HG03457 (cell line): ENCODE data around the gene DCLRE1B.

Source experiments
- ATAC-seq: cut with Tn5 transposase; IDR thresholded peaks from one replicate; pipeline ENCODE4 v1.9.1; 2021; ENCODE audit warnings: moderate number of reproducible peaks; ENCODE audit not compliant: unreplicated experiment

DCLRE1B gene

DNA sequence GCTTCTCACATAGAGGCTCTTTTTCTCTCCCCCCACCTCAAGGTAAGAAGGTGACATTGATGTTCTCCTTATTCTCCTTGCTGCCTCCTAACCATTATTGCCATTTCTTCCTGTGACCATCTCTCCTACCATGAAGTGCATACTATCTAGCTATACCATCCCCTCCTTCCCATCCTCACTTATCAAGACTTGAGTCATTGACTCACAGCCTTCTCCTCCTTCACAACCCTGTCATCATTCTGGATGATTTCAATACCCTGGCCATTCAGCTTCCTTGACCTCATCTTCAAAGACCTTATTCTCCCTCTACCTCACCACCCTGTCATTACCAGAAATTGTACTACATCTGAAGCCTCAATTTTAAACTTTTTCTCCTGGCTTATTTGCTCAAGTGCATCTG, 13.1 kb downstream of the DCLRE1B start:
- no peak for ATAC-seq

DNA sequence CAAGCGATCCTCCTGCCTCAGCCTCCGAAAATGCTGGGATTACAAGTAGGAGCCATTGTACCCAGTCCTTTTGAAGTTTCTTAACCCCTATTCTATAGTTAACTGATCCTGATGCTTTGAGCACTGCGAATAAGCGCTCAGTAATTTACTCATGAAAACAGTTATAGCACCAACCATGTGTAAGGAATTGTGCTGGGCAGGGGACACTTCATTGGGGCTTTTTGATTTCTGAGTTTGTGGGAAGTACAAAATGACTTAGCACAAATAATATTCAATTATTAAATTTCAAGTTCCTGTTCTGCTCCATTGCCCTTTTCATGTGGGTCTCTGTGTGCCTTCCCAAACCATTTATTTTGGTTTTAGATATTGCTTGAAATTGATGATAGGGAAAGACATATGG, 17.8 kb downstream of the DCLRE1B start:
- ATAC-seq, result no peak

DNA sequence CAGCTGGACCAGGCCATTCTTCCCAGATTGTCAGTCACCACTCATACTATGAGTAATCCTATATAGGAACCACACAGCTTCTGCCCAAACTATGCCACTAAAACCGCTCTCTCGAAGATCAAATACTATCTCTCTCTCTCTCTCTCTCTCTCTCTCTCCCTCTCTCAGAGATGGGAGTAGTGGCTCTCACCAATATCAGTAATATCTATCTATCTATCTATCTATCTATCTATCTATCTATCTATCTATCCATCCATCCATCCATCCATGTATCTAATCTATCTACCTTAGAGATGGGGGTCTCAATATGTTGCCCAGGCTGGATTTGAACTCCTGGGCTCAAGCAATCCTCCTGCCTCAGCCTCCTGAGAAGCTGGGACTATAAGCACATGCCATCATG, 19.3 kb downstream of the DCLRE1B start:
- no peak for ATAC-seq

DNA sequence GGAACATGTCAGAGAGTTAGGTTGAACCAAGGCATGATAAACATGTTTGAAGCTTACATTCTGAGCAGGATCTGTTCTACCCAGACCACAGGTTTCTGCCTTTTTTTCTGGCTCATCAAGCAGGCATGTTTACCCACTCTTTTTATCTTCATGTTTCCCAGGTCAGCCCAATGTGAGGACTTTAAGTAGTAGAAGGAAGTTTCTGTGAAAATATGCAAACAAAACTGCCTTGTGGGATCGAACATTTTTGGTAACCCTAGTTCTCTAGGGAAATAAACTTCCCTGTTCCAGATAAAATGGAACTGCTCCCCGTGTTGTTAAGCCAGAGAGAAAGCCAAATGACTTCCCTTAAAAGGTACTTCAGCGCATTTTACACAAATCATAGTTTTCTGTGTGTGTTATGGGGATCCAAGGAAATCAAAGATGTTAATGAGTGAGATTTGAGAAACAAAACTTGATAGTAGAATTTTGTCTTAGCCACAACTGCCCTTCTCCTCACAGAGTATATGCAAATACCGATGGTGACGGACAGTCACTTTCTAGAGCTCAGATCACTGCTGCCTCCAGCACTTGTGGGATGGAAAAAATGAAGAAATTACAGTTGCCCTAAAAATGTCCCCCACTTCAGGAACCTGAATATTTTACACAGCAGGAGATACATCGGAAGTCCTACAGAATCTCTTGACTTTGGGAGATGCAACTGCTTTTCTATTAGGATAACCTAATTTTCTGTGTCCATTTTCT, 23.2 kb downstream of the DCLRE1B start:
- ATAC-seq, result no peak

DNA sequence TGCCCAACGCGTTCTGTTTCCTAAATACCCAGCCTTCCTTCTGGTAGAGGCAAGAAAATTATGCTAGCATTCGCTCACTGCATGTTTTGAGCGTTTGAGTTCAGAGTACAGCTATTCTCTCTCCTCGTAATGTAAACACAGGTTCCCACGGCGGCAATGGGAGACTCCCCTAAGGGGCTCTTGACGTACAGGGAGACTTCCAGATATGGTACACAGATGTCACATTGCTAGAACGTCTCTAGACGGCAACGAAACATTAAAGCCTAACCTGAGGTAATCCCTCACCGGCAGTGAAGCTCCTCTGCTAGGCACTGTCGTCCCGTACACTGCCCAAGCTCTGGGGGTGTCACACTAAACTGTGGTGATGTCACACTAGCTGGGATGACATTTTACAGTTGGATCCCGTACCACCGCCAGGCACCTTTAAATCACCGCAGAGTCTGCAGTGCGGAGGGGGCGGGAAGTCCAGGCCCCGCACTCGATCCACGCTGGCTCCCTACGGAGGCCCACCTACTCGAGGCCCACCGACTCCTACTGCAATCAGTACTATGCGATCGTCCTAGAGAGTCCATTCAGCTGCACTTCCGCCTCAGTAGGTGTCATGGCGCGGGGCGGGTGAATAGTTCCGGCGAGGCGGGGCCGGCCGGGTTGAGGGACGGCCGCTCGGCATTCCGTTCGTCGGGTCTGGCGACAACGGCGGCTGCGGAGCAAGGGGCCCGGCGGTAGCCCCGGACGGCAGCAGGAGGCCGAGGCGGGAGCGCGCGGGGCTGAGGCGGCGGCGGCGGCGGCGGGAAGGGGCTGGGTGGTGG, 24.0 kb downstream of the DCLRE1B start, which contains the start of gene HIPK1:
Gene HIPK1 (plus strand): TSS at position 384 of the 809 bp plus-strand sequence.
- ATAC-seq, result peak; percentile 41

DNA sequence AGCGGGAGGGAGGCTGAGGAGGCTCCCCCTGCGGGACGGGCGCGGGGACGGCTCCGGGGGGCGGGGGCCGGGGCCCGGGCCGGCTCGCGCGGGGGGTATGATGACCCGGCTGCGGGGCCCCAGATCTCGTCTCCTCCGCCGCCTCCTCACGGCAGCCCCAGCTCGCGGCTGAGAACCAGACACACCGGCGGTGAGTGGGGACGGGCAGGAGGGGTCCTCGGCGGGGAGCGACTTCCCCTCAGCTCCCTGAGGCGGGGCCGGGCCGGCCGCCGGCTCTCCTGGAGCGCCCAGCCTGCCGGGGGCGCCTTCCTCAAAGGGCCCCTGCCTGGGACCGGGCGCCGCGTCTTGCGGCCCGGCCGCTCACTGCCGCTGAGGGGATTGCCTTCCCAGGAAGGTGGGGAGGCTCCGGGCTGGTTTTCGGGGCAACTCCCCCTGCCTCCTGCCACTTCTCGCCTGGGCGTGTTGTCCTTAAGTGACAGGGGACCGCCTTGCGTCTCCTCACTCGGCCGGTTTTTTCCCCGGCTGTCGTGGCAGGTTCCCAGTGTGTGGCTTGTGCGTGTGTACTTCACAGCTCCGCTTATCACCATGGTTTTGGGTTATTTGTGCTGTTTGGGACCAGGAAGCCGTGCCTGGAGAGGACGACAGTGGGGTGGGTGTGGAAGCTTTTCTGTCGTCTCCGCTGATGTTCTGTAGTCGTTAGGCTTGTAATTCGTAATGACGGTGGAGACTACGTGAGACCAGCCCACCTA, 24.8 kb downstream of the DCLRE1B start:
- peak; percentile 25 for ATAC-seq

DNA sequence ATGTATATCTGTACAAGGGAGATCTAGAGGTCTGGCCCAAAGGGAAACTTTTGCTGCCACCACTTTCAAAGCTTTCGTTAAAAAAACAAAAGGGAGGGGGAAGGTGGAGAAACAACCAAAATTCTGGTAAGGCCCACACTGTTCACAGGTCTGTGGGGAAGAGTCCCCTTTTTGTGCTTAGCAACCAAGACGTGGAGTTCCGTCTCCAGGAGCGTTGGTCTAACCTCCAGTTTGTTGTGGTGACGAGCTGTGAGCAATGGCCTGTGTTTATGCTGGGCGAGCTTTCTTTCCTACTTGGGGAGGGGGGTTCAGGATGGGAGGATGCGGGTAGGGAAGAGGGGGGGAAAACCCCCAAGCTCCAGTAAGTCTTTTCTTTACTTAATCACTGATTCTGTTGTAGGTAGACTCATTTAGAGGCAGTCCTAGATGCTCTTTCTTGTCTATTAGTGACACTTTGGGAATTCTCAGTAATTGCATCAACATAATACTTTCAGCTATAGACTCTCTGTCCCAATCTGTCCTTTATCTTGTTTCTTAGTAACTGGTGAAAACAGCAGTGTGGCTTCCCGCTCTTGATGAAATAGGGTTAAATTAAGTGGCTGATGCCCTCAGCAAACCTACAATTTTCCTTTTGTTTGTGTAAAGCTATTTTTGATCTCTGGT, 25.5 kb downstream of the DCLRE1B start:
- no peak for ATAC-seq

DNA sequence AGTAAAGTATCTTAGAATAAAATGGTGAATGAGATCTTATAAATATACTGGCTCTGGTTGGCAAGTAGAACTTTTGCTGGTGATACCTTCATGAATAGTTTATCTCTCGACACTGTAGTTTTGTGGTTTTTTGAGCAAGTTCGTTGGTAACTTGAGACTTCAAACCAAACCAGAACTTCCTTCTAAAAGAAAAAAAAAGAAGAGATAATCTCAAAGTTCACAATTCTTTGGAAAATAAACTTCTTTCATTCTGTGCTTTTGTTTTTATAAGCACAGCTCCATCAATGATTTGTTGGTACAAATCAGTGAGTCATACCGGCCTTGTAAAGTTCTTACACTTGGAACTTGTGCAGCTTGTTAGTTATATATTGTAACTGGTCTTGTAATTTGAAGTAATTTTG, 26.3 kb downstream of the DCLRE1B start:
- ATAC-seq, result no peak

DNA sequence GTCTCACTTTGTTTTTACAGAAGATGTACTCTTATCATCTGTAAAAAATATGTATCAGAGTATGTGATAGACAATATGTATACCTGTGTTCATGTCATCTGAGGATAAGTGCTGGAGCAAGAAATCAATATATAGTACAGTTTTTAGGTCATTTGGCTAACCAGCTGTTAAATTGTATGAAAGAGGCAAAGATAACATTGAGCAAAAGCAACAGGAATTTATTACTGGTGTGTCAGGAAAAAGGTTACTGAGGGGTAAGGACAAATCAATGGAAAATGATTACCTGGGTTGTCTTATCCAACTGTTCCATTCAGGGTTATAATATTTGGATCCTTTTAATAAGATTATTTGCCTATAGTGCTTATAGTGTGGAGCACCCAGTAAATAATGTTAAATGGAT, 28.9 kb downstream of the DCLRE1B start:
- no peak for ATAC-seq

DNA sequence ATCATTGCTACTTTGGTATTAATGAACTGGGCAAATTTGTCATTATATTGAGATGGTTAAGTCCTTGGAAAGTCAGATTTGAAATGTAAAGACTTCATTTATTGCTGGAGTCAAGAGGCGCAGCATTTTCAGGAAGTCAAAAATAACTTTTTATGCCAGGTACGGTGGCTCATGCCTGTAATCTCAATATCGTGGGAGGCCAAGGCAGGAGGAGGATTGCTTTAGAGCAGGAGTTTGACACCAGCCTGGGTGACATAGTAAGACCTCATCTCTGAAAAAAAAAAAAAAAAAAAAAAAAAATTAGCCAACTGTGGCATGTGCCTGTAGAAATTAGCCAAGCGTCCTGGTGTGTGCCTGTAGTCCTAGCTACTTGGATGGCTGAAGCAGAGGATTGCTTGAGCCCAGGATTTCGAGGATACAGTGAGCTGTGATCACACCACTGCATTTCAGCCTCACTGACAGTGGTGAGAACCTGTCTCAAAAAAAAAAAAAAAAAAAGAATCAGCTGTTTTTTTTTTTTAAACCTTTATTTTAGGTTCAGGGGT, 29.5 kb downstream of the DCLRE1B start:
- ATAC-seq, result no peak

DNA sequence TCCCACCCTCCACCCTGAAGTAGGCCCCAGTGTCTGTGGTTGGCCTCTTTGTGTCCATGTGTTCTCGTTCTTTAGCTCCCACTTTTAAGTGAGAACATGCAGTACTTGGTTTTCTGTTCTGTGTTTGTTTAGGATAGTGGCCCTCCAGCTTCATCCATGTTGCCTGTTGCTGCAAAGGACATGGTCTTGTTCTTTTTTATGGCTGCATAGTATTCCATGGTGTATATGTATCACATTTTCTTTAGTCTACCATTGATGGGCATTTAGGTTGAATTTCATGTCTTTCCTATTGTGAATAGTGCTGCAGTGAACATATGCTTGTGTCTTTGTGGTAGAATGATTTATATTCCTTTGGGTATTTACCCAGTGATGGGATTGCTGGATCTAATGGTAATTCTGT, 30.1 kb downstream of the DCLRE1B start:
- no peak for ATAC-seq

DNA sequence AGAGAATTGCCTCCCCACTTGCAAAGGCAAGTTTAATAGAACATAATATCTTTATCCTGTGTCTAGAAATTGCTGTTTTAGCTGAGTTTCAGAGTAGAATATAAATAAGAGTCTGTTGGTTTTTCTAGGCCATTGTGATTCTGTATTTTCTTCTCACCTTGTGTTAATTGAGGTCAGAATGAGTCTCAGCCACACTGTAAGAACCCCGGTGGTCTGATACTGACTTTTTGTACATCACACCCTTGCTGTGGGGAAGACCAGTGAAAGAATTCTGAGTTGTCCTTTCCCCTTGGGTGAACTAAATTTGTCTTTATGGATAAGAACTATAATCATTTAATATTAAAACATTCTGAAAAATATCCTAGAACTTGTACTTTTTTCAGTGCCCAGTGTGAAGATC, 30.8 kb downstream of the DCLRE1B start:
- ATAC-seq, result no peak

DNA sequence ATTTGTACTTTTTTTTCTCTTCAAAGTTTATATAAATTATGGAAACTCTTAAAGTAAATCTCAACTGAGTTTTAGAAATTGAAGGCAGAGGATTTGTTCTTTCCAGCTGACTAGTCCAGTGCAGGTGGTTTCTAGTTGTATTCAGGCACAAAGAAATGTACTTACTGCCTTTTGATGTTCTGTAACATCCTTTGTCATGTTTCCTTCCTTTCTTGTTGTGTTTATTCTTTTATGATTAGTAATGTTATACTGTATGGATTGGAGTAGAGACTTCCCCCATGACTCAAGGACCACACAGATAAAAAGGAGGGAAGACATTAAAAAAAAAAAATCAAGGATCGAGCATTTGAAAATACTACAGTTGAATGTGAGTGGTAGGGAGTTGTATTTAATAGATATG, 32.0 kb downstream of the DCLRE1B start:
- no peak for ATAC-seq

DNA sequence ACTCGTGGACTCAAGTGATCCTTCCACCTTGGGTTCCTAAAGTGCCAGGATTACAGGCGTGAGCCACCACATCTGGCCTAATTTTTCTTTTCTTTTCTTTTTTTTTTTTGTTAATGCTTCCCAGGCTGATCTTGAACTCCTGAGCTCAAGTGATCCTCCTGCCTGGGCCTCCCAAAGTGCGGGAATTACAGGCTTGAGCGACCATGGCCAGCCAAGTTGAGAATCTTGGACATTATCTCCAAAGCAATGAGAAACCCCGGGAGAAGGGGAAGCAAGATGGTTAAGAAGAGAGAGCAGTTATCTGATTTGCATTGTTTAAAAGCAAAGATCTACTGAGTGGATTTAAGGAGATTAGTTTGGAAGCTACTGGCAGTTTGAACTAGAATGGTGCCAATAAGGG, 33.1 kb downstream of the DCLRE1B start:
- no peak for ATAC-seq

DNA sequence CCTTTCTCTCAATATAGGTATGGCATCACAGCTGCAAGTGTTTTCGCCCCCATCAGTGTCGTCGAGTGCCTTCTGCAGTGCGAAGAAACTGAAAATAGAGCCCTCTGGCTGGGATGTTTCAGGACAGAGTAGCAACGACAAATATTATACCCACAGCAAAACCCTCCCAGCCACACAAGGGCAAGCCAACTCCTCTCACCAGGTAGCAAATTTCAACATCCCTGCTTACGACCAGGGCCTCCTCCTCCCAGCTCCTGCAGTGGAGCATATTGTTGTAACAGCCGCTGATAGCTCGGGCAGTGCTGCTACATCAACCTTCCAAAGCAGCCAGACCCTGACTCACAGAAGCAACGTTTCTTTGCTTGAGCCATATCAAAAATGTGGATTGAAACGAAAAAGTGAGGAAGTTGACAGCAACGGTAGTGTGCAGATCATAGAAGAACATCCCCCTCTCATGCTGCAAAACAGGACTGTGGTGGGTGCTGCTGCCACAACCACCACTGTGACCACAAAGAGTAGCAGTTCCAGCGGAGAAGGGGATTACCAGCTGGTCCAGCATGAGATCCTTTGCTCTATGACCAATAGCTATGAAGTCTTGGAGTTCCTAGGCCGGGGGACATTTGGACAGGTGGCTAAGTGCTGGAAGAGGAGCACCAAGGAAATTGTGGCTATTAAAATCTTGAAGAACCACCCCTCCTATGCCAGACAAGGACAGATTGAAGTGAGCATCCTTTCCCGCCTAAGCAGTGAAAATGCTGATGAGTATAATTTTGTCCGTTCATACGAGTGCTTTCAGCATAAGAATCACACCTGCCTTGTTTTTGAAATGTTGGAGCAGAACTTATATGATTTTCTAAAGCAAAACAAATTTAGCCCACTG, 35.5 kb downstream of the DCLRE1B start:
- ATAC-seq, result no peak

DNA sequence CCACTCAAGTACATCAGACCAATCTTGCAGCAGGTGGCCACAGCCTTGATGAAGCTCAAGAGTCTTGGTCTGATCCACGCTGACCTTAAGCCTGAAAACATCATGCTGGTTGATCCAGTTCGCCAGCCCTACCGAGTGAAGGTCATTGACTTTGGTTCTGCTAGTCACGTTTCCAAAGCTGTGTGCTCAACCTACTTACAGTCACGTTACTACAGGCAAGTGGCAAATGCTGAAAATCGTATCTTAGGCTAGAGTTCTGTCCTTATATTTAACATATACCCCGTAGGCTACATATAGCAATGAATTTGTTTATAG, 36.1 kb downstream of the DCLRE1B start:
- ATAC-seq, result no peak

DNA sequence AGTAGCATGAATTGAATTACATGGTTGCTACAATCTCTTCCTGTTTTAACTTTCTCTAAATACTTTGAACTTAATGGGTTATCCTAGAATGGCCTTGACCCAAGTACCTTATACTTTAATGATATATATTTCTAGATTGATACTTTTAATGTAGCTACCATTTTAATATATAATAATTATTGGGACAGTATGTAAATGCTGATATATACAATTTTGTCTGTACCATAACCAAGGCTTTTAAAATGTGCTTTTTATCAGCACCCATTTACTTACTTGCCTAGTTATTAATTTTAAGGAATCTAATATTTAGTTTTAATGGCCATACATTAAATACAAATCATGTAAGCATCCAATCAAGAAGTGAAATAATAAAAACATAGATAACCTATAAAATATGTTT, 37.4 kb downstream of the DCLRE1B start:
- no peak for ATAC-seq

DNA sequence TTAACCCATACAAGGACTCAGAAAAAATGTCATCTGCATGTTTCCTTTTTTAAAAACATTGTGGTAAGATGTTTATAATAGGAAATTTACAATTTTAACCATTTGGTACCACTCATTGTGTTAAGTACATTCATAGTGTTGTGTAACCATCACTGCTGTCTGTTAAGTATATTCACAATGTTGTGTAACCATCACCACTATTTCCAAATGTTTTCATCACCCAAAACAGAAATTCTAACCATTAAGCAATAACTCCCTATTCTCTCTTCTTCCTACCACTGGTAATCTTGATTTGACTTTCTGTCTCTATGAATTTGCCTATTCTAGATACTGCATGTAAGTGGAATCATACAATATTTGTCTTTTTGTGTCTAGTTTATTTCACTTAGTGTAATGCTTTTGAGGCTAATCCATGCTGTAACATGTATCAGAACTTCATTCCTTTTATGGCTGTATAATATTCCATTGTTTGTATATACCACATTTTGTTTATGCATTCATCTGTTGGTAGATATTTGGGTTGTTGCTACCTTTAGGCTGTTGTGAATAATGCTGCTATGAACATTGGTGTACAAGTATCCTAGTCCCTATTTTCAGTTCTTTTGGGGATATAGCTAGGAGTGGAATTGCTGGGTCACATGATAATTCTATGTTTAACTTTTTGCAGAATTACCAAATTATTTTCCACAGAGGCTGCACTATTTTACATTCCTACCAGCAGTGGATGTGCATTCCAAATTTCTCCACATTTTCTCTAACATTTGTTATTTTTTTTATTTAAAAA, 38.1 kb downstream of the DCLRE1B start:
- no peak for ATAC-seq

DNA sequence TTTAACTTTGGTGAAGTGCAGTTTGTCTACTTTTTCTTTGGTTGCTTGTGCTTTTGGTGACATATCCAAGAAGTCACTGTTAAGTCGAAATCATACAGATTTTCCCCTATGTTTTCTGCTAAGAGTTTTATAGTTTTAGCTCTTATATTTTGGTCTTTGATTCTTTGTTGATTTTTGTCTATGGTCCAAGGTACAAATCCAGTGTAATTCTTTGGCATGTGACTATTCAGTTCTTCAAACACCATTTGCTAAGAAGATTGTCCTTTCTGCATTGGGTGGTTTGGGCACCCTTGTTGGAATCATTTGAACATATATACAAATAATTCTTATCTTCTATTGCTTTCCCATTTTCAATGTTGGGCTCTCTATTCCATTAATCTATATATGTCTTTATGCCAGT, 40.2 kb downstream of the DCLRE1B start:
- ATAC-seq, result no peak
